Left hindlimb (tissue), 1 donor: ENCODE data around the gene RNF113B.

ENCODE experiments used
- DNase-seq: peaks from one replicate; pipeline ENCODE4 v3.0.0-alpha.2; 2018

Gene RNF113B

GRCh38 chr13:98173431-98174152 is 3.5 kb downstream of the RNF113B start:
- DNase-seq: no peak

- no peak for DNase-seq
Observed at GRCh38 chr13:98172590-98173422, 4.3 kb downstream of the RNF113B start.

- DNase-seq: peak; percentile 60
Observed at GRCh38 chr13:98171900-98172589, 5.0 kb downstream of the RNF113B start.

GRCh38 chr13:98169331-98169730 is 7.7 kb downstream of the RNF113B start:
- no peak for DNase-seq

GRCh38 chr13:98162935-98163334 is 14.1 kb downstream of the RNF113B start:
- DNase-seq: no peak

GRCh38 chr13:98158172-98158899 is 18.7 kb downstream of the RNF113B start:
- DNase-seq: no peak

- DNase-seq: no peak
Observed at GRCh38 chr13:98157609-98158008, 19.5 kb downstream of the RNF113B start.

GRCh38 chr13:98157188-98157587 is 19.9 kb downstream of the RNF113B start:
- DNase-seq: no peak

GRCh38 chr13:98156259-98156658 is 20.8 kb downstream of the RNF113B start:
- DNase-seq: no peak

GRCh38 chr13:98155475-98156109 is 21.5 kb downstream of the RNF113B start:
- no peak for DNase-seq

GRCh38 chr13:98150832-98151479 is 26.1 kb downstream of the RNF113B start:
- DNase-seq: no peak

- no peak for DNase-seq
Observed at GRCh38 chr13:98147521-98147920, 29.5 kb downstream of the RNF113B start.

- peak; percentile 38 for DNase-seq
Observed at GRCh38 chr13:98144801-98145350, 32.2 kb downstream of the RNF113B start.

- DNase-seq: peak; percentile 62
Observed at GRCh38 chr13:98144027-98144741, 32.9 kb downstream of the RNF113B start.

GRCh38 chr13:98143601-98144026 is 33.5 kb downstream of the RNF113B start:
- peak; percentile 39 for DNase-seq

GRCh38 chr13:98143157-98143553 is 33.9 kb downstream of the RNF113B start:
- no peak for DNase-seq

GRCh38 chr13:98142380-98143156 is 34.5 kb downstream of the RNF113B start, which contains the start of gene FARP1:
Gene FARP1 (plus strand): TSS chr13:98143094. CDS start chr13:98213243, 70,149 bp downstream.
- DNase-seq: peak; percentile 88

GRCh38 chr13:98141509-98142379 is 35.3 kb downstream of the RNF113B start:
- DNase-seq: peak; percentile 53

GRCh38 chr13:98141091-98141490 is 36.0 kb downstream of the RNF113B start:
- no peak for DNase-seq
